NCI-H146 (cell line): ENCODE data around the gene SCN4A.

ENCODE experiments used
- DNase-seq: peaks from one replicate; lab custom pipeline; 2025; lab: John Stamatoyannopoulos, UW

The SCN4A gene

DNA sequence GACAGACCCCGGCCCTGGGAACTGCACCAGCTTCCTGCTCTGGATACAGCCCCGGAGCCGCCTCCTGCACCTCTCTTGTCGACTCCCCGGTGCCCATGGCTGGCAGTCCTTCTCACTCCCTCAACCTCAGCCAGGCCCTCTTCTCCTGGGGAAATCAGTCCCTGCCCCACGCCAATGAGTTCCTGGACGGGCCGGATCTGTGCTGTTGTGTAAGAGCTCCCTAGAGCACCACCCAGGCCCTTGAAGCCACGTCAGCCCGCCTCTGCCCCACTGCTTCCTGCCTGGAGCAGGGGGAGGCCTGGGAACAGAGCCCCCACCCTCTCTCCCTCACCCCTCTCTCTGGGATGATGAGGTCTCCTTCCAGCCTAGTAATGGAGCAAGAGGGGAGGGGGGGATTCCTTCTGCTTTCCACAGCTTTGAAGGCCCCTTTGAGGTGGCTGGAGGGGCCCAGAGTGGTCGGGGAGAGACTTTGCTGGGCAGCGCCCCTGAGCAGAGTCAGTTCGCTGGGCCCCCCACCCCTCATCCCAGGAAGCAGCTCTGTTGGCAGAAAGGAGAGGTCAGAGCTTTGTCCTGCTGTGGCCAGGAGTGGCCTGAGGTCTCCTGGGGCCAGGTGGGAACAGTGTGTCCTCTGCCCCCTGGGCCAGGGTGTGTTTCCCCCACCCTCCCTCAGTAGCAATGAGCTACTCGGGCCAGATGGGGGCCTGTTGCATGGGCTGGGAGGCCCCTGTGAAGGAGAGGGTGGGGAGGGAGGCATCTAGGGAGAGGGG is 29.2 kb upstream of the SCN4A start:
- DNase-seq, result no peak

- DNase-seq, result no peak
Measured at GRCh38 chr17:64001091-64001579, 28.4 kb upstream of the SCN4A start.

DNA sequence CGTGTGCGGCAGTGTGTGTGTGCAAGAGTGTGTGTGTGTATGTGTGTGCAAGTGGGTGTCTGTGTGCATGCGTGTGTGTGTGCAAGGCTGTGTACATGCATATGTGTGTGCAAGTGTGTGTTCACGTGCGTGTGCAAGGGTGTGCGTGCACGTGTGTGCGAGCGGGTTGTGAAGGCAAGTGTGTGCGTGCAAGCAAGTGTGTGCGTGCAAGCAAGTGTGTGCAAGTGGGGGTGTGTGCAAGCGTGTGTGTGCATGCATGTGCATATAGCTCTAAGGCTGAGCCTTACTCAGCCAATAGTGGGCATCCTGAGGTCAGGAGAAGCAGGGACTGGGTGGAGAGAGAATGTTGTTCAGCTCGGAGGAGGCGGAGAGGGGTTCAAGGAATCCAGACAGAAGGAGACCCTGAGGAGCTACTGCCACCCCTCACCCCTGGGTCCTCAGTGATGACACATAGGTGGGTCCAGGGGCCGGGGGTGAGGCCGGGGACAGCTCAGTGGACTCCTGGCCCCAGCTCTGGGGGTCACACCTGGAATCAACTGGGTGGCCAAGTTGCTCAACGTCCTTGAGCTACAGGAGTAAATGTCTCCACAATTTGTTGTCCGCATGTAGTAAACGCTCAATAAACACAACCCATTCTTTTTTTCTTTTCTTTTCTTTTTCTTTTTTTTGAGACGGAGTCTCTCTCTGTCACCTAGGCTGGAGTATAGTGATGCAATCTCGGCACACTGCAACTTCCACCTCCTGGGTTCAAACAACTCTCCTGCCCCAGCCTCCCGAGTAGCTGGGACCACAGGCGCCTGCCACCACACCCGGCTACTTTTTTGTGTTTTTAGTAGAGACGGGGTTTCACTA is 27.2 kb upstream of the SCN4A start:
- no peak for DNase-seq

GRCh38 chr17:63998721-63999679 is 26.3 kb upstream of the SCN4A start:
- DNase-seq, result no peak

- peak; percentile 86 for DNase-seq
Measured at GRCh38 chr17:63998050-63998720, 25.5 kb upstream of the SCN4A start, which contains the start of gene PRR29. Gene PRR29 (plus strand): TSS chr17:63998351. CDS start chr17:63998365, 14 bp downstream.

DNA sequence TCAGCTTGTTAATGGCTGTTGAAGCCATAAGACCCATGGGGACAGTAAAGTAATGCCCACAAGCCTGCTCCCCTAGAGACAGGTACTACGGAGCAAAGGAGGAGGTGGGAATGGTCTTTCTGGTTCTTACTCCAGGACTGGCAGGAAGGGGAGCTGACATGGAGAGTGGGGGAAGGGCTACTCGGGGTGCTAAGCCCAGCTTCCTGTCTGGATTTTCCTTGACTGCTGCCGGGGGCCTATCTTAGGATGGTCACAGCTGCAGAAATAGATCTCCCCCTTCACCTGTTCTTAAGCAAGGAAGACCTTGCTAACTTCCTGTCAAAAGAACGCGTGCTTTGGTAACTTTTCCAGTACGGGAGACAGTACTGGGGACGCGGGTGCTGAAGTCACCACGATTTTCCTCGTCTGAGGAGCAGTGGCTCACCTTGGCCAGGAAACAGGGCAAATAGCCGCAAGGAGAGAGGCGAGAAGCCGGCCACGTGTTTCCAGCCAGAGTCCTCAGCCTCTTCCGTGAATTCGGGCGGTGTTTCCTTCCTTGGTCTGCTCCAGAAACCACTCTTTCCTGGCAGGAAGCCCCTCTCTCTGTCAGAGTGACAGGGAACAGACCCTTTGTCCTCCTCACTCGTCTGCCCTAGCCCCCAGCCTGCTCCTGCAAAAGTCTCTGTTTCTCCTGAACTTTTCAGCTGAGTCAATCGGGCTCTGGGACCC is 24.8 kb upstream of the SCN4A start:
- no peak for DNase-seq

DNA sequence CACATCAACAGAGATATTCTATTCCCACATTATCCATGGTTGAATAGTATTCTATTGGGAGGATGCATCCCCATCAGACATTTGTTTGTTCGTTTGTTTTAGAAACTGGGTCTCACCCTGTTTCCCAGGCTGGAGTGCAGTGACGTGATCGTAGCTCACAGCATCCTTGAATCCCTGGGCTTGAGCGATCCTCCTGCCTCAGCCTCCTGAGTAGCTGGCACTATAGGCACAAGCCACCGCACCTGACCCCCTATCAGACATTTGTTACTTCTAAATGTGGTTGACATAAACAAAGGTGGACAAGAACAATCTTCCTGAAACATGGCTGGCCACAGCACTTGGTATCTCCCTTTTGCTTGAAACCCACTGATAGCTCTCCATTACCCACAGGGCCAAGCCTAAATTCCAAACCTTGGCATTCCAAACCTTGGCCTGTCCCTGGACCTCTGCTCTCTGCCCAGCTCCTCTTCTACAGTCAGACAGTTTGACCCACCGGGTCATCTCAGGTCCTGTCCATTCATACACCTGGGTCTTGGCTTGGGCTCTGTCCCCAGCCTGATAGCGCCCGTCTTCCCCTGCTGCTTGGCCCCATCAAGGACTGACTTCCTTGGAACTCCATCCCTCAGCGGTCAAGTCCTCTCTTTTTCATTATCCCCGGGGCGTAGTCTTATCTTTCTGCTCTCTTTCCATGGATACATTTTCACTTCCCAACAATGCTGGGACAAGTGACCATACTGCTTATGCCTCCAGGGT is 23.9 kb upstream of the SCN4A start:
- DNase-seq, result no peak

DNA sequence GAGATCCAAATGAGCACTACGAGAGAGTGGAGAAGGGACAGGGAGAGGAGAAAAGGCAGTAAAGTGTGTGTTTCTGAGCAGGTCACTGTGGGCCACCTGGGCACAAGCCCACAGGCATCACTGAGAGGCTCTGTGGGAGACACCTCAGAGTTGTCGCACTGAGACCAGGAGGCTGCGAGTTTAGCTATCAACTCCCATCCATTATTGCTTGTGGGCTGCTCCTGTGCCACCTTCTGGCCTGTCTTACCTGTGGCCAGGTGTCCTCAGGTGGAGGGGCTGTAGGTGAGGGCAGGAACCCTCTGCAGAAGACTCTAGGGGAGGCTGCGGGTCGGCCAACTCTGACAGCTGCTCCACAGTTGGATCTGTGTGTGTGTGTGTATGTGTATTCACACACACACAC is 22.9 kb upstream of the SCN4A start:
- no peak for DNase-seq

DNA sequence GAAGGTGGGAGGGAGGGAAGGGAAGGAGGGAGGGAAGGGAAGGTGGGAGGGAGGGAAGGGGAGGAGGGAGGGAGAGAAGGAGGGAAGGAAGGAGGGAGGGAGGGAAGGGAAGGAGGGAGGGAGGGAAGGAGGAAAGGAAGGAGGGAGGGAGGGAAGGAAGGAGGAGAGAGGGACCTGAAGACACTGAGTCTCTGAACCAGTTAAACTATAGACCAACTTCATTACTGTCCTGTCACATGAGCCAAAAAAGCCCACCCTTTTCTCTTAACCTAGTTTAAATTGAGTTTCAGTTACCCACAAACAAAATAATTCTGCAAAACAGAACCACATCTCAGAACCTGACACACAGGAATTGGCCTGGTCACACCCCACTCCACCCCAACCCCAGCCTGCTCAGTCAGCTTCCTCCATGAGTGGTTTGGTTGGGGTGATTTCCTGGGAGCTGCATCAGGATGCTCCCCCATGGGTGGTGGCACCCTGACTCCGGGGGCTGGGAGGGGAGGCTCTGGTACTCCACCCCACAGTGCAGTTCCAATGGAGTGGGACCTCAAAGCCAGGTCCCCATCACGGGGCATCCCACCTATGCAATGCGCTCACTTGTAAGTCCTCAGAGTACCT is 20.8 kb upstream of the SCN4A start:
- no peak for DNase-seq

- no peak for DNase-seq
Measured at GRCh38 chr17:63991611-63992010, 18.9 kb upstream of the SCN4A start.

DNA sequence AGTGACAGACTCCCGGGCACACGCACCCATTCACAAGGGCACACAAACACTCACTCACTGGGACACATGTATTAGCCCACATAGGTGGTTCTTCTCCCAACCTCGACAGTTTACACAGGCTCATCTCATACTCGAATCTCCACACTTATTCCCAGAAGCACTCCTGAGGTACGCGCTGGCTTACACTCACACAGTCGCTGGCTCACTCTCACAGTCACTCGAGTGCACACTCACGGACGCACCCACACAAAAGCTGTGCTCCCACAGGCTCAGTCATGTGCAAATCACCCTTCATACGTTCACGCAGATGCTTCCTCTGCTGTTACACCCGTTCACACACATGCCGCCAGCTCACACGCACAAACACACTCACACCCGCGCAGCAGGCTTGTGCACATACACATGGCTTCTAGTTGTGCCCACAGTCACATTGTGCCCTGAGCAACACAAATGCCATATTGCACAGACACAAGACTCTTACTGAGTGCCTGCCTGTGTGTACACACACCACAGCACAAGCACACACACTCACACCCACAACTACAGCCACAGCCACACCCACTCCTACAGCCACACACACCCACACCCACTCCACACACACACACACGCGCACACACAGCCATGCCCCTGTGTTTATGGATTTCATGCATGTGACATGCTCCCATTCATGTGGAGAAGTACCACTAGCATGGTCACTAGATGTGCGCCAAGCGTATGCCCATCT is 17.1 kb upstream of the SCN4A start:
- DNase-seq, result no peak

- DNase-seq, result no peak
Measured at GRCh38 chr17:63988741-63989621, 16.3 kb upstream of the SCN4A start.

DNA sequence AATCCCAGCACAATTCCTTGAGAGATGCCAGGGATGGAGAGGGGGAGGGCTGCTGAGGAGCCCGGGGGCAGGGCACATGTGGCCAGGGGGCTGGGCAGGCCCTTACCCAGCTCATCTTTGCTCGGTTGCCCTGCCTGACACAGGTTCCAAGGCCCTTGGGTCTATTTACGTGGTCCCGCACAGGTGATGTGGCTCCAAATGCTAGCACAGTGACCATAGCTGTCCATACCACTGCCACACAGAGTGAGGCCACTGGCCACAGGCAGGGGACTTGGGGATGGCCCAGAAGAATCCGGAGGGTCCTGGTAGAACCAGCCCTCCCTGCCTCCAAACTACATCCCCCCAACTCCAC is 15.4 kb upstream of the SCN4A start:
- no peak for DNase-seq

DNA sequence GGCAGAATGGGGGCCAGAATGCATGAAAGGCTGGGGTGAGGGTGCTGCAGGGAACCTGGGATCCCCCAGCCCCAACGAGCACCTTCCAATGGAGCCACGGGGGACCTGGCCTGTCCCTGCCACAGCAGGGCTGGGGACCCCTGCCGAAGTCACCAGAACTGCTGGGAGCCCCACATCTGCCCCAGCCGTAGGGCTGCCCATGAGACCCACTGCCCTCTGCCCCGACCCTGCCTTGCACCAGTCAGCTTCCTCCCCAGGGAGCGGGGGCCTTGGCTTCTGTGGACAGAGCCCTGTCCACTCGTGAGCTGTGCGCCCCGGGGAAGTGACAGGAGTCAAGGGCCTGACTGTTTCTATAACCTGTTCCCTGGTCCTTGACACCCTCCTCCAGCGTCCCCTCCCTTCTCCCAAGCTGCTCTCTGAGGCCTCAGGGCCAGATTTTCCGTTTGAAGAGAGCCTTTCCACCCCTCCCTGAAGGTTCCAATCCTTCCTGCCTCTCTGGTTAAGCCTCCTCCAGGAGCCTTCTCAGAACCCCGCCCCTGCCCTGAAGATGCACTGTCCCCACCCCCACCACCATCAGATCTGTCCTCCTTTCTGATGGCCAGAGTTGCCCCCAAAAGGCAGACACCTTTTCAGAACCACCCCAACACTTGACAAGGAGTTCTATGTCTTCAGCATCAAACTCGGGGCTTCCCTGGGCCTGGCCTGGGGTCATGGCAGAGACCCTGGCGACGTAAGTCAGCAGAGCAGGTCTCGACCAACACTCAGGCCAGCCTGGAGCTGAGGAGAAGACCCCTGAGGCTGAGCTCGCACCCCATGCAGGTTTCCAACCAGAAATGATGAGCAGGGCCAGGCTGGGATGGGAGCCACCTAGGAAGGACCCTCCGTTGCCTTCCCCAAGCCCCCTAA is 14.8 kb upstream of the SCN4A start:
- no peak for DNase-seq

- DNase-seq, result no peak
Measured at GRCh38 chr17:63986821-63987220, 14.1 kb upstream of the SCN4A start.

DNA sequence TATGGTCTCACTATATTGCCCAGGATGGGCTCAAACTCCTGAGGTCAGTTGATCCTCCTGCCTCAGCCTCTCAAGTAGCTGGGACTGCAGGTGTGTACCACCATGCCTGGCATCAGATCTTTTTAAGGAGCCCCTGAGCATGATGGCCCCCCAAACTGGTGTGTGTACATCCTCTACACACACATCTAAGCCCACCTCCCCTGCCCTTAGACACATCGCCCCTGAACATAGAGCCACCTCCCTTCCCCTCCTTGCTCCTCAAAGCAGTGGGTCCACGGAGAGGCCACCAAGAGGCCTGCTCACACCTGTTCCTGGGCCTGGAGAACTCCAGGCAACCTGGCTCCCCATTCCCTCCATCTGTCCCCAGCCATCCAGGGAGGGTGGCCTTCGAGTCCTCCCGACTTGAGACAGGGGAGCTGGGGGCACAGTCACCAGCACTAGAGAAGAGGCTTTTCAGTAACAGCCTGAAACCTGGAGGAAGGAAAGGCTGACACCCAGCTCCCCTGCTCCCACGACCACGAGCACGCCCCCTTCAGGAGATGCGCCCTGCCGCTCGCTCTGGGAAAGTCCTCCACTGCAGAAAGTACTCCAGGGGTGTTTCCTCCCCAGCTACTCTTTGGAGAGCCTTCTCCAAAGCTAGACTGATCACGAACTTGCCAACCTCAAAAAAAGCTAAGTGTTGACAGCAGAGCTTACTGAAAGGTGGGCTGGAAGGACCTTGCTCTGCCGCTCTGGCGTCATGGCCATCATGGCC is 12.8 kb upstream of the SCN4A start:
- DNase-seq, result no peak
